H9 (cell line): ENCODE results near the gene WNT8B. TPM values are rescaled to one million over a fixed set of nuclear protein-coding genes. Genes with fewer than 3 reads are reported as not detected.

ENCODE experiments used
- DNase-seq: peaks from one replicate; pipeline ENCODE4 v3.0.0-alpha.2; 2017
- H2AFZ ChIP-seq: one replicate; pipeline ENCODE4 v1.6.1; 2013; ENCODE audit warnings: mild to moderate bottlenecking, low read length, control low read depth, moderate library complexity
- H2AK5ac ChIP-seq: 2 replicates; pipeline ENCODE4 v1.6.1; 2013; ENCODE audit warnings: low read length, control low read depth, mixed read lengths; ENCODE audit not compliant: insufficient read length
- H2BK120ac ChIP-seq: one replicate; pipeline ENCODE4 v1.6.1; 2013; ENCODE audit warnings: low read depth, mild to moderate bottlenecking, low read length, control low read depth, inconsistent platforms; ENCODE audit not compliant: poor library complexity, severe bottlenecking
- H2BK12ac ChIP-seq: 2 replicates; pipeline ENCODE4 v1.6.1; 2013; ENCODE audit warnings: low read length, control low read depth, mixed read lengths, low read depth; ENCODE audit not compliant: insufficient read length
- H2BK15ac ChIP-seq: 2 replicates; pipeline ENCODE4 v1.6.1; 2013; ENCODE audit warnings: low read depth, low read length, control low read depth
- H2BK20ac ChIP-seq: one replicate; pipeline ENCODE4 v1.6.1; 2013; ENCODE audit warnings: low read depth, mild to moderate bottlenecking, low read length, control low read depth, inconsistent platforms; ENCODE audit not compliant: poor library complexity, severe bottlenecking
- H2BK5ac ChIP-seq: 2 replicates; pipeline ENCODE4 v1.6.1; 2013; ENCODE audit warnings: low read length, control low read depth, mixed read lengths; ENCODE audit not compliant: insufficient read length
- H3K14ac ChIP-seq: 2 replicates; pipeline ENCODE4 v1.6.1; 2013; ENCODE audit warnings: low read length, control low read depth; ENCODE audit not compliant: insufficient read depth
- H3K18ac ChIP-seq: 2 replicates; pipeline ENCODE4 v1.6.1; 2013; ENCODE audit warnings: low read depth, mild to moderate bottlenecking, mixed read lengths, low read length, control low read depth; ENCODE audit not compliant: insufficient read length
- H3K23ac ChIP-seq: 2 replicates; pipeline ENCODE4 v1.6.1; 2013; ENCODE audit warnings: low read length, control low read depth, mixed read lengths, low read depth; ENCODE audit not compliant: insufficient read length
- H3K23me2 ChIP-seq: 2 replicates; pipeline ENCODE4 v1.6.1; 2013; ENCODE audit warnings: low read depth, mild to moderate bottlenecking, mixed read lengths, low read length, control low read depth; ENCODE audit not compliant: insufficient read length, poor library complexity, severe bottlenecking
- H3K27ac ChIP-seq: 2 replicates; pipeline ENCODE4 v1.5.1; 2013; ENCODE audit warnings: low read length, control low read depth, mixed read lengths, low read depth; ENCODE audit not compliant: insufficient read length
- H3K27me3 ChIP-seq: 2 replicates; pipeline ENCODE4 v1.6.1; 2013; ENCODE audit warnings: low read length, control low read depth, inconsistent platforms; ENCODE audit not compliant: insufficient read depth
- H3K4ac ChIP-seq: 2 replicates; pipeline ENCODE4 v1.6.1; 2013; ENCODE audit warnings: low read depth, mild to moderate bottlenecking, control low read depth, inconsistent platforms, low read length, moderate library complexity
- H3K4me1 ChIP-seq: 2 replicates; pipeline ENCODE4 v1.6.1; 2013; ENCODE audit warnings: low read length, control low read depth, inconsistent platforms; ENCODE audit not compliant: insufficient read depth
- H3K4me2 ChIP-seq: 2 replicates; pipeline ENCODE4 v1.6.1; 2013; ENCODE audit warnings: low read length, control low read depth, mixed read lengths; ENCODE audit not compliant: insufficient read length, insufficient read depth
- H3K56ac ChIP-seq: 2 replicates; pipeline ENCODE4 v1.6.1; 2013; ENCODE audit warnings: low read depth, mild to moderate bottlenecking, mixed read lengths, low read length, control low read depth; ENCODE audit not compliant: insufficient read length
- H3K79me1 ChIP-seq: 2 replicates; pipeline ENCODE4 v1.6.1; 2013; ENCODE audit warnings: low read depth, mild to moderate bottlenecking, moderate library complexity, low read length, control low read depth, inconsistent platforms; ENCODE audit not compliant: insufficient read depth, poor library complexity, severe bottlenecking
- H3K79me2 ChIP-seq: 2 replicates; pipeline ENCODE4 v1.6.1; 2013; ENCODE audit warnings: low read length, control low read depth, inconsistent platforms; ENCODE audit not compliant: insufficient read depth
- H3K9ac ChIP-seq: 2 replicates; pipeline ENCODE4 v1.6.1; 2013; ENCODE audit warnings: low read length, control low read depth, mixed read lengths; ENCODE audit not compliant: insufficient read length; ENCODE audit errors: extremely low read depth
- H3K9me3 ChIP-seq: one replicate; pipeline ENCODE4 v1.6.1; 2013; ENCODE audit warnings: low read depth, low read length, inconsistent platforms; ENCODE audit not compliant: control insufficient read depth
- H3T11ph ChIP-seq: one replicate; pipeline ENCODE4 v1.6.1; 2013; ENCODE audit warnings: mild to moderate bottlenecking, low read length, control low read depth, inconsistent platforms
- H4K20me1 ChIP-seq: one replicate; pipeline ENCODE4 v1.6.1; 2013; ENCODE audit not compliant: control insufficient read depth, insufficient read length, insufficient read depth
- H4K5ac ChIP-seq: 2 replicates; pipeline ENCODE4 v1.6.1; 2013; ENCODE audit warnings: low read depth, mild to moderate bottlenecking, mixed read lengths, low read length, control low read depth; ENCODE audit not compliant: insufficient read length
- H4K8ac ChIP-seq: replicated peaks from 2 replicates; pipeline ENCODE4 v1.6.1; 2013; ENCODE audit warnings: low read length, control low read depth, mixed read lengths, low read depth; ENCODE audit not compliant: insufficient read length
- H4K91ac ChIP-seq: 2 replicates; pipeline ENCODE4 v1.6.1; 2013; ENCODE audit warnings: low read depth, mild to moderate bottlenecking, moderate library complexity, mixed read lengths, low read length, control low read depth; ENCODE audit not compliant: insufficient read length
- H3K27ac Mint-ChIP-seq, 3 experiments: 2 replicates in 2 of 3; 3 replicates in 1 of 3; pipeline ENCODE4 v1.8.0; 2020 to 2021; ENCODE audit warnings: mixed read lengths in 3 of 3, mild to moderate bottlenecking in 1 of 3, moderate library complexity in 1 of 3
- H3K27me3 Mint-ChIP-seq: 2 replicates; pipeline ENCODE4 v1.8.0; 2021; ENCODE audit warnings: low read depth, mild to moderate bottlenecking, moderate library complexity, mixed read lengths
- H3K36me3 Mint-ChIP-seq, 3 experiments: 2 replicates in 2 of 3; 3 replicates in 1 of 3; pipeline ENCODE4 v1.8.0; 2020 to 2021; ENCODE audit warnings: low read depth in 3 of 3, mixed read lengths in 3 of 3; ENCODE audit not compliant: insufficient read depth in 1 of 3
- H3K4me1 Mint-ChIP-seq, 2 experiments: 2 replicates each; pipeline ENCODE4 v1.8.0; 2020; ENCODE audit warnings: mixed read lengths in 2 of 2
- H3K4me3 Mint-ChIP-seq, 2 experiments: 2 replicates in 1 of 2; 3 replicates in 1 of 2; pipeline ENCODE4 v1.8.0; 2020 to 2021; ENCODE audit warnings: mild to moderate bottlenecking in 2 of 2, mixed read lengths in 2 of 2, moderate library complexity in 1 of 2
- H3K9me3 Mint-ChIP-seq, 2 experiments: 2 replicates in 1 of 2; 3 replicates in 1 of 2; pipeline ENCODE4 v1.8.0; 2020; ENCODE audit warnings: mild to moderate bottlenecking in 2 of 2, mixed read lengths in 2 of 2, moderate library complexity in 1 of 2
- CTCF ChIP-seq: fragments of 200-600 bp; sonication (generic); conservative IDR thresholded peaks from 3 replicates; pipeline ENCODE4 v1.8.0; 2021; ENCODE audit warnings: antibody characterized with exemption, mild to moderate bottlenecking
- WGBS: extraction: QIAGEN DNeasy Blood & Tissue Kit; methylation state at CpG from one replicate; pipeline ENCODE4 v1.1.7; 2013; ENCODE audit warnings: missing lambda C conversion rate, low lambda C conversion rate, mixed read lengths; ENCODE audit not compliant: insufficient read length; ENCODE audit errors: extremely low coverage; 5-methylcytosine and 5-hydroxymethylcytosine counted together
- total RNA-seq: library from RNA; stranded (reverse); gene quantifications from 2 replicates; pipeline ENCODE4 v1.2.1, GENCODE V29; 2021

The WNT8B gene
- total RNA-seq, 1 experiment from 2014 or later = not detected

- Histone ChIP-seq H2BK12ac (no peak overlapping the region), H4K8ac (no peak overlapping the region), H3K14ac (no peak overlapping the region), H3K18ac (no peak overlapping the region), H3K23me2 (no peaks in the 10 kb centered on the region), H2AK5ac (no peak overlapping the region), H3T11ph (no peak overlapping the region), H2AFZ (no peak overlapping the region), H4K5ac (no peak overlapping the region), H3K9ac (no peak overlapping the region), H3K9me3 (no peaks in the 10 kb centered on the region), H3K56ac (no peak overlapping the region), H3K79me2 (no peaks in the 10 kb centered on the region), H3K27me3 (peaks cover 40% of the 10 kb centered on the region), H2BK120ac (no peak overlapping the region), H3K4me2 (no peak overlapping the region), H2BK20ac (no peak overlapping the region), H3K27ac (no peak overlapping the region), H2BK5ac (no peak overlapping the region), H3K79me1 (no peaks in the 10 kb centered on the region), H3K4ac (no peak overlapping the region), H2BK15ac (no peak overlapping the region), H4K20me1 (no peaks in the 10 kb centered on the region), H4K91ac (no peak overlapping the region), H3K4me1 (peaks cover 7% of the 10 kb centered on the region; the same call in 1 of the 2 replicates), H3K23ac (no peak overlapping the region)
- TF ChIP-seq CTCF = no peak
- Mint-ChIP-seq H3K4me1 (peaks cover 29 to 30% of the 10 kb centered on the region in 2 experiments), H3K4me3 (no peak overlapping the region), H3K27ac (no peak overlapping the region; a peak in 1 of 7 replicates), H3K36me3 (peaks cover 8 to 35% (median 19%) of the 10 kb centered on the region in 3 experiments), H3K27me3 (peaks cover 95% of the 10 kb centered on the region), H3K9me3 (peaks cover 0 to 3% of the 10 kb centered on the region in 2 experiments; a peak in 2 of 5 replicates)
- DNase-seq = no peak
- no CpG with 5 or more reads among the region's 5 CpGs for WGBS
Observed at GRCh38 chr10:100489396-100489795, 26.6 kb downstream of the WNT8B start.
